ENCODE results near the gene CYTH1.

The CYTH1 gene

DNA sequence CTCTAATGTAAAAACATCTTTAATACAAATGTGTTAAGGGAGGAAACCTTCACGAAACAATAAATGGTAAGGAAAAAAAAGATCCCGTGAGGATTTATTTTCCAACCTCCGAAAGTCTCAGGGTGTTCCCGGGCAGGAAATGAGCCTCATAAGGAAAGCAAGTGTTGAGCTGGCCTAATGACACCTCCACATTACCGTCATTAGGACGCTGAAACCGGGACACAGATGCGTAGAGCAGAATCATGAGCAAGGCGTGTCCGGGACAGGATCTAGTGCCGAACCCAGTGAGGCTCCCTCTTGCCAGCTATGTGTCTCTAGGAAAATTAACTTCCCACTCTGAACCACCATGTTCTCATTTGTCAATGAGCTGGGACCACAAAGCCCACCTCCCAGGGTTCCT is 22.7 kb upstream of the CYTH1 start:
- no peak for DNase-seq

GRCh38 chr17:78803186-78803845 is 21.2 kb upstream of the CYTH1 start:
- DNase-seq = no peak

- no peak for DNase-seq
Observed at GRCh38 chr17:78802459-78802858, 20.4 kb upstream of the CYTH1 start.

GRCh38 chr17:78802008-78802407 is 19.9 kb upstream of the CYTH1 start:
- DNase-seq = no peak

DNA sequence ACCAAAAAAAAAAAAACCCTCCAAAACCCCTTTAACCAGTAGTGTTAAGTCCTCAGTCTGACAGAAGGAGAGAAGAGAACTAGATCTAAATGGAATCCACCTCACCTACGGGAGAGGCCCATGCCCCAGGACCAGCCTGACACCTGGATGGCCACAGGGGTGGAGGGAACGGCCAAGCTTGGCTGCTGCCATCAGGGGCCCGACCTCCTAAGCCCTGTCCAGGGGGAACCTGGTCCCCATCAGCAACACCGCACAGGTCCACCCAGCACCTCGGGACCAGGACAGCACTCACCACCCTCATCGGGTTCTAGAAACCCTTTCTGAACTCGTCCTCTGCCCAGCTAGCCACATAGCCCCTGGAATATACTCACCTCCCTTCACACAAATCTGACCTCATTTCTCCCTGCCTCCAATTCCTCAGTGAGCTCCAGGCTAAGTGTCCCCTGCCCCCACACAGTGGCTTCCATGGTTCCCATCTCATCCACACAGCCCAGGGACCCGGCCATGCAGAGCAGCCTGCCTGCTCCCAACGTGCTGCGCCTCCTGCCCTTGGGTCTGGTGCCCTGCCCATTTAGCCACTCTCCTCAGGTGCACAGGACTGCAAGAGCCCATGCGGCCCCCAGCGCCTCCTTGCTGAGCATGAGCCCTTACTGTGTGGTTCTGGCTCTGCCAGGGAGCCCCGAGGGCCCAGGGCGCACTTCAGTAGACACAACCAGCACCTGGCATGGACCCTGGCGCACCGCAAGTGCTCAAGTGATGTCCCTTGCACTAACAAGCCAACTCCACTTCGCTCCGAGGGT is 18.3 kb upstream of the CYTH1 start:
- DNase-seq = no peak

DNA sequence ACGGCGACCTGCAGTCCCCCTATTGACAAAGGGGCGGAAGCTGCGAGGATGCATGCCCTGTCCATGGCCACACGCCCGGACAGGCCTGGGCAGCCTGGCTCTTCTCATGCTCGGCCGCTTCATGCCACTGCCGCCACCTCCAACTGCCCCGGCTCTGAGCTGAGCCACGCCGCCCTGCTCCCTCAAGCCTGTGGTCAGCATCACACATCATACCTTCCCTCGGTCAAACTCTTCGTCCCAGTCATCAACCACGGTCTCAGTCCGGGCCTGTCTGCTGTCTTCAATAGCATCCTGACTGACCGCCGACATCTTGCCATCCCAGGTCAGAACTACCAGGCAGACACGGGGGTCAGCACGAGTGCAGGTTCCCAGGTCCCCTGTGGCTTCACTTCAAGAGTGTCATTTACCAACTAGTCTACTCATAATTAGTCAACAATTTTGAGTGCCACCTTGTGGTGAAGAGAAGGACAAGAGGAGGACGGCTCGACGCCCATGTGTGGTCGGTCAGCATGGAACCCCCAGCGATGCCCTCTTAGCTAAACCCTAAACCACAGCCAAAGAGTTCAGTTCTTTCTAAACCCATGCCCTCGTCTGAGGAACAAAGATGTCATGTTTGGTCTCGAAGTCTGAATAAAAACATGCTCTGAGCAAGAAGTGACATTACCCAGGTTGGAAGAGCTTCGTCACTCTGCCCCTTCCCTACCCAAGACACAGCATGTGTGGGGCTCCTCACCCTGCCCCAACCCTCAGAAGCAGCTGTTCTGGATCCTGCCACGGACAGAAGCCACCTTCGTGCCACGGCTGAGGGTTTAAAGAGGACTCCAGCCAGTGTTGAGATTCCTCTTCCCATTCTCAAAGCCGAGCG is 16.9 kb upstream of the CYTH1 start:
- DNase-seq = no peak

- DNase-seq = no peak
Observed at GRCh38 chr17:78797691-78798585, 15.9 kb upstream of the CYTH1 start.

DNA sequence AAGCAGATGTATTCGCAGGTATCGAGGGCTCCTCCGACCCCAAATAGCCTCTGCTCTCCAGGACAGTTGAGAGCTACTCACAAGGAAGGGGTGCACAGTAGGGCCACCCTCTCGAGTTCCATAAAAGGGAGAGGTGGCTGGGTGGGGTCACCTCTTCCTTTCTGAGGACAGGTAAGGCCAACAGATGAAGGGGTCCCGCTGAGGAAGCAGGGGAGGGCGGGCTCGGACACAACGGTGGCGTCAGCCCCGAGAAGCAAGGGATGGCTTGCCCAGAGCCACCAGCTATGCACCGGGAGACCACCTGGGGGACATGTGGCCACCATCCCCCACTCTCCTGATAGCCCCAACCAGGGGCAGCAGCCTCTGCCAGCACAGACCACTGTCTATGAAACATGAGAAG is 15.1 kb upstream of the CYTH1 start:
- DNase-seq = no peak

DNA sequence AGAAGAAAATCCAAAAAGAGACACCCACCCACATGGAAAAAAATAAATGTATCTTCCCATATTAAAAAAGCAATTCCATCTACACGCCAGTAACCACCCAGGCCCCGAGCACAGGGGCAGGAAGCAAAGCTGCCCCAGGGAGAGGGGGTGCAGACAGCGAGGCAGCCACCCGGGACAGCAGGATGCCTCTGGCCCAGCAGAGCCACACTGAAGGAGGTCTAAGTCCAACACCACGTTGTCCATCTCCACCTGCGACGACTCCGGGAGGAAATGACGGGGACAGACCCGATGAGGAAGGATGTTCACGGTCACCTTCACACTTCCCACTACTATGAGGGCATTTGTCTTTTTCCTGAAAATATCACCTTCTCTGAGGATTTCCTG is 14.4 kb upstream of the CYTH1 start:
- DNase-seq = no peak

- no peak for DNase-seq
Observed at GRCh38 chr17:78795861-78796516, 13.9 kb upstream of the CYTH1 start.

- no peak for DNase-seq
Observed at GRCh38 chr17:78794864-78795640, 13.0 kb upstream of the CYTH1 start.

DNA sequence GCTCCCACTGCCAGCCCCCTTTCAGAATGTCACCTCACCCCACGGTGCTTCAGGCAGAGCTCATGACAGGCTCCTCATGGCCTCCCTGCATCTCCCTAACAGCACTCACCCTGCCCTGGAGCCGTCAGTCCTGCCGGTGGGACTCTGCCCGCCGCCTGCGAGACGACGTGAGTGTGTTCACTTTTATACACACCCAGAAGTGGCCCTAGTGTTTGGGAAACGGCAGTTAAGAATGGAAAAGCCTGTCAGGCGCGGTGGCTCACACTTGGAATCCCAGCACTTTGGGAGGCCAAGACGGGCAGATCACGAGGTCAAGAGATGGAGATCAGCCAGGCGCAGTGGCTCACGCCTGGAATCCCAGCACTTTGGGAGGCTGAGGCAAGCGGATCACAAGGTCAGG is 12.3 kb upstream of the CYTH1 start:
- no peak for DNase-seq

- DNase-seq = no peak
Observed at GRCh38 chr17:78793968-78794367, 11.9 kb upstream of the CYTH1 start.

DNA sequence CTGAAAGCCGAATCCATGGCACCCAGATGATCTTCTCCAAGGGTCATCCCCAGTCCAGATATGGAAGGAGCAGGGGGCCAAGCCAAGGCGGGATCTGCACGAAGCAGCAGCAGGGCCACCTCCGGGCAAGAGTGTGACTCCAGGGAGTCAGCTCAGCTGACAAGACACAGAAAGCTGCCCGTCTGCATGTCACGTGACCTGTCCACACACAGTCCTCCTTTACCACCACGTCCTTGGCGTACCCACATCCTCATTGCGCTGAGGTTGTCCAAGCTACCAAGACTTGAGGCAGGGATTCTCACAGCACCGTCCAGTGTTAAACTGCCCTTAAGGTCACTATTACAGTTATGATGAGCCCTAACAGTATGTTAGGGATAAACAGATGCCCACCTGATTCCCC is 11.3 kb upstream of the CYTH1 start:
- no peak for DNase-seq

- DNase-seq = no peak
Observed at GRCh38 chr17:78791840-78792709, 10.0 kb upstream of the CYTH1 start.

DNA sequence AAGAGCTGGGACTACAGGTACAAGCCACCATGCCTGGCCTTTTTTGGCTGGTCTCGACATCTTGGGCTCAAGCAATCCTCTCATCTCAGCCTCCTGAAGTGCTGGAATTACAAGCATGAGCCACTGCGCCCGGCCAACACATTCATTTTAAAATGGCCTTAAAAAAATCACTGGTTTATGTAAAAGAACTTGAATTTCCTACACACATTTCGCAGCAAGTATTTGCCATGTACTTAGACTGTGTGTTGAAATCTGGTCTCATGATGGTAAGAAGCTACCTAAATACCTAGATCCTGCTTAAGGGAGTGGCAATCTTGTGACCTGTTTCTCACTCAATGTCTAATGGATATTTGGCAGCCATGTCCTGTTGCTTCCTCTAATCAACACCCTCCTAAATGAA is 8.5 kb upstream of the CYTH1 start:
- no peak for DNase-seq

- DNase-seq = no peak
Observed at GRCh38 chr17:78789663-78790181, 7.6 kb upstream of the CYTH1 start.

GRCh38 chr17:78789149-78789662 is 7.1 kb upstream of the CYTH1 start:
- DNase-seq = no peak

DNA sequence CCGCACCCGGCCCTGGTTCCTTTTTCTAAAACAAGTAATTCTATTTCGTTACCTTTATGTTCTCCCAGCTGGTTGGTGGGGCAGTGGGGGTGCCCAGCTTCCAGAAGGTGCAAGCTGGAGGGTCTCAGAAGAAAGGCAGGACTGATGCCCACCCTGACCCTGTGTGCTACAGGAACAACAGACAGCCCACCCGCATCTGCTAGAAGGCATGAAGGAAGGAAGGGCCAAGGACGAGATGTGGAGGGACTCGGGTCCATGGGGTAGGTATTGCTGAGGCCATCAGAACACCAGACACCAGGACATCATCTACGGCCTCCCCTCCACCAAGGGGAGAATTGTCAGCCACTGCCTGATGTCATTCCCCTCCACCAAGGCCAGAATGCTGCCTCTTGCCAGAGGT is 6.4 kb upstream of the CYTH1 start:
- DNase-seq = no peak

- DNase-seq = no peak
Observed at GRCh38 chr17:78787444-78787843, 5.4 kb upstream of the CYTH1 start.

All from activated CD4-positive, CD25-positive, alpha-beta regulatory T cell (primary cell).